Astrocyte (in vitro differentiated cells and primary cell): ENCODE measurements around the gene FBN2. TPM values are rescaled to one million over a fixed set of nuclear protein-coding genes. Genes with fewer than 3 reads are reported as not detected.

Experiments
- DNase-seq: peaks from one replicate; pipeline ENCODE4 v3.0.0-alpha.2; 2010; ENCODE audit warnings: low read depth
- FAIRE-seq: peaks from 2 replicates; lab custom pipeline; 2011; peaks lifted over from hg19 to GRCh38; lab: Jason Lieb, UNC
- H2AFZ ChIP-seq: 2 replicates; pipeline ENCODE4 v1.6.0; 2012; ENCODE audit warnings: low read depth, low read length, inconsistent platforms
- H3K27ac ChIP-seq: 2 replicates; pipeline ENCODE4 v1.5.1; 2011; ENCODE audit warnings: low read depth, low read length, inconsistent platforms
- H3K27me3 ChIP-seq: 2 replicates; pipeline ENCODE4 v1.6.0; 2011; ENCODE audit warnings: low read length, inconsistent platforms; ENCODE audit not compliant: insufficient read depth
- H3K36me3 ChIP-seq: 2 replicates; pipeline ENCODE4 v1.5.1; 2011; ENCODE audit warnings: low read length, inconsistent platforms; ENCODE audit not compliant: insufficient read depth
- H3K4me1 ChIP-seq: 2 replicates; pipeline ENCODE4 v1.5.1; 2011; ENCODE audit warnings: low read length, inconsistent platforms; ENCODE audit not compliant: insufficient read depth
- H3K4me2 ChIP-seq: 2 replicates; pipeline ENCODE4 v1.6.0; 2012; ENCODE audit warnings: low read length, inconsistent platforms
- H3K4me3 ChIP-seq: 2 replicates; pipeline ENCODE4 v1.5.1; 2011; ENCODE audit warnings: low read depth, mild to moderate bottlenecking, low read length, inconsistent platforms; ENCODE audit not compliant: insufficient read depth
- H3K79me2 ChIP-seq: 2 replicates; pipeline ENCODE4 v1.6.0; 2012; ENCODE audit warnings: mild to moderate bottlenecking, low read length, inconsistent platforms; ENCODE audit not compliant: insufficient read depth
- H3K9ac ChIP-seq: 2 replicates; pipeline ENCODE4 v1.6.0; 2012; ENCODE audit warnings: mild to moderate bottlenecking, low read length, inconsistent platforms
- H3K9me3 ChIP-seq: 2 replicates; pipeline ENCODE4 v1.5.1; 2012; ENCODE audit warnings: low read depth, mild to moderate bottlenecking, low read length, inconsistent platforms; ENCODE audit not compliant: insufficient read depth
- H4K20me1 ChIP-seq: 2 replicates; pipeline ENCODE4 v1.6.0; 2012; ENCODE audit warnings: low read length, inconsistent platforms; ENCODE audit not compliant: insufficient read depth
- H3K27ac Mint-ChIP-seq: one replicate; pipeline ENCODE4 v1.8.0; 2021; ENCODE audit warnings: mild to moderate bottlenecking, mixed read lengths; ENCODE audit not compliant: unreplicated experiment
- H3K27me3 Mint-ChIP-seq: one replicate; pipeline ENCODE4 v1.8.0; 2021; ENCODE audit warnings: low read depth, mixed read lengths; ENCODE audit not compliant: unreplicated experiment
- H3K36me3 Mint-ChIP-seq: one replicate; pipeline ENCODE4 v1.8.0; 2021; ENCODE audit warnings: low read depth, mixed read lengths; ENCODE audit not compliant: unreplicated experiment
- H3K4me1 Mint-ChIP-seq: one replicate; pipeline ENCODE4 v1.8.0; 2021; ENCODE audit warnings: low read depth, mixed read lengths; ENCODE audit not compliant: unreplicated experiment
- H3K4me3 Mint-ChIP-seq: one replicate; pipeline ENCODE4 v1.8.0; 2021; ENCODE audit warnings: mild to moderate bottlenecking, moderate library complexity, mixed read lengths; ENCODE audit not compliant: unreplicated experiment
- H3K9me3 Mint-ChIP-seq: one replicate; pipeline ENCODE4 v1.8.0; 2021; ENCODE audit warnings: mild to moderate bottlenecking, mixed read lengths; ENCODE audit not compliant: unreplicated experiment
- CTCF ChIP-seq: IDR thresholded peaks from 2 replicates; pipeline ENCODE4 v1.5.1; 2011; ENCODE audit warnings: low read depth, mild to moderate bottlenecking, inconsistent platforms, low read length, moderate library complexity; ENCODE audit not compliant: insufficient read depth
- EZH2 ChIP-seq: IDR thresholded peaks from 2 replicates; pipeline ENCODE4 v1.6.1; 2012; ENCODE audit warnings: mild to moderate bottlenecking, low read length, inconsistent platforms; ENCODE audit not compliant: insufficient read depth
- total RNA-seq: library from RNA; stranded (reverse); gene quantifications from 2 replicates; pipeline ENCODE4 v1.2.1, GENCODE V29; 2021

Gene FBN2
- total RNA-seq, 1 donor from 2014 or later: 176 TPM

- H3K36me3 Mint-ChIP-seq: peaks cover 8% of the 10 kb centered on the region
Measured at GRCh38 chr5:128274441-128274840, 263.6 kb downstream of the FBN2 start.

GRCh38 chr5:128273736-128274135 lies 264.3 kb downstream of the FBN2 start:
- Mint-ChIP-seq H3K4me3 (no peak overlapping the region), H3K4me1 (no peaks in the 10 kb centered on the region), H3K36me3 (peaks cover 9% of the 10 kb centered on the region), H3K27ac (no peak overlapping the region), H3K27me3 (no peaks in the 10 kb centered on the region), H3K9me3 (no peaks in the 10 kb centered on the region)
- Histone ChIP-seq H2AFZ (no peak overlapping the region), H4K20me1 (no peaks in the 10 kb centered on the region), H3K4me1 (no peaks in the 10 kb centered on the region), H3K27me3 (no peaks in the 10 kb centered on the region), H3K9me3 (no peaks in the 10 kb centered on the region), H3K79me2 (no peaks in the 10 kb centered on the region), H3K4me2 (no peak overlapping the region), H3K27ac (no peak overlapping the region), H3K36me3 (peaks cover 9% of the 10 kb centered on the region), H3K4me3 (no peak overlapping the region), H3K9ac (no peak overlapping the region)
- TF ChIP-seq CTCF (no peak), EZH2 (no peak)
- FAIRE-seq (no peak), DNase-seq (no peak)

More at GRCh38 chr5:128274441-128274840, 263.6 kb downstream of the FBN2 start:
- no peak for TF ChIP-seq EZH2
- TF ChIP-seq CTCF: no peak
- Histone ChIP-seq H3K79me2 (no peaks in the 10 kb centered on the region), H3K27ac (no peak overlapping the region), H3K4me2 (no peak overlapping the region), H3K9ac (no peak overlapping the region), H2AFZ (no peak overlapping the region), H3K27me3 (no peaks in the 10 kb centered on the region), H3K9me3 (no peaks in the 10 kb centered on the region), H4K20me1 (no peaks in the 10 kb centered on the region), H3K36me3 (peaks cover 9% of the 10 kb centered on the region), H3K4me3 (no peak overlapping the region), H3K4me1 (no peaks in the 10 kb centered on the region)
- Mint-ChIP-seq H3K9me3 (no peaks in the 10 kb centered on the region), H3K27ac (no peak overlapping the region), H3K4me1 (no peaks in the 10 kb centered on the region), H3K27me3 (no peaks in the 10 kb centered on the region), H3K4me3 (no peak overlapping the region)
- no peak for FAIRE-seq
- DNase-seq: no peak

GRCh38 chr5:128271859-128272464 lies 266.1 kb downstream of the FBN2 start:
- no peaks in the 10 kb centered on the region for H3K9me3 ChIP-seq
- H4K20me1 ChIP-seq: no peaks in the 10 kb centered on the region
- no peak overlapping the region for H3K4me3 ChIP-seq
- DNase-seq (peak; percentile 76), FAIRE-seq (no peak)
- Mint-ChIP-seq H3K4me1 (no peaks in the 10 kb centered on the region), H3K27ac (peak overlapping the region; percentile 21), H3K27me3 (no peaks in the 10 kb centered on the region), H3K4me3 (no peak overlapping the region), H3K9me3 (no peaks in the 10 kb centered on the region), H3K36me3 (peaks cover 7% of the 10 kb centered on the region)
- H3K27ac ChIP-seq: peak overlapping the region; percentile 68
- no peaks in the 10 kb centered on the region for H3K27me3 ChIP-seq
- H3K36me3 ChIP-seq: peaks cover 5% of the 10 kb centered on the region
- H3K79me2 ChIP-seq: no peaks in the 10 kb centered on the region
- H3K4me1 ChIP-seq: no peaks in the 10 kb centered on the region
- no peak overlapping the region for H2AFZ ChIP-seq
- peak overlapping the region; percentile 50 for H3K9ac ChIP-seq
- H3K4me2 ChIP-seq: no peak overlapping the region
- TF ChIP-seq CTCF (no peak), EZH2 (no peak)
